NCI-H2196 treated with DMSO at 0.1 percent for 48 hours (cell line): Measurements from ENCODE around the gene ABCE1.
A peak's percentile ranks its signal among the peaks of the same experiment; 100 is the strongest.

Experiments
- DNase-seq: peaks from one replicate; lab custom pipeline; 2025; ENCODE audit not compliant: unreplicated experiment; lab: John Stamatoyannopoulos, UW

ABCE1 gene

DNA sequence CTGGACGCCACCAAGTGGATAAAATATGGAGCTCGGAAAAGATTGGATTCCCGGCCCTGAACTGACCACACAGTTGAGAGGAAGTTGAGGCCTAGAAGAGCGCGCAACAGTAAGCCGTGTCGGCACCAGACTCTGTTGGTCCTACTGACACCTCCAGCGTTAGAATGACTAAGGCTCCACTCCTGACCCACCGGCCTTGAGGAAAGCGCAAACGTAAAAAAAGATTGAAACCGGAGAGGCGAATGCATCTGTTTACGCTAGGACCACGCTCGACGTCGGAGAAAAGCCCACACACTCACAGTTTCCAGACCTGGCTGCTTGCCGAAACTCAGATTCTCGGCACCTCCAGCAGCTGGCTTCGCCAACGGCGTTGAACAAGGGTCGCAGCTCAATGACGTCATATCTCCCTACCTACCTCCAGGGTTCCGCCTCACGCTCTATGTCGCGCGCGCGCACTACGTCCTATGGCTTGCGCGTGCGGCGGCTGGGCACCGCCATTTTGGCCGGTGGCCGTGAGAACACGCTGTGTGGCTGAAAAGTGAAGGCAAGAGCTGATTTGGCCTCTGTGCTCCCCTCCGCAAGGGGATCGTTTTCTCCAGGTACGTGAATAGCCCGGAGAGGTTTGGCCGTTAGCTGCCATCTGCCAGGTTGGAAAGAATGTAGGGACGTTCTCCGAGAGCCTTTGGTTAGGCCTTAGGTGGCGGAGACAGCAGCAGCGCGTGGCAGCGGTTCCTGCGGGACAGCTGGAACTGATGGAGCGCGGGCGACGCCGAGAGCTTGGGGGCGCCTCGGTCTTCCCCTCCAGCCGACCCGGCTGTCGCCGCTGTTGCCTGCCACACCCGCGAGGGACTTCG, at the start of gene ABCE1, which contains the start of gene ANAPC10:
Gene ABCE1, plus strand, starts transcription at position 491 of the 854 bp plus-strand sequence. CDS start 6,102 bp downstream, outside the sequence.
Gene ANAPC10, minus strand, starts transcription at position 376 of the 854 bp plus-strand sequence. CDS start 2,097 bp downstream, outside the sequence.
- DNase-seq, result peak; percentile 73

DNA sequence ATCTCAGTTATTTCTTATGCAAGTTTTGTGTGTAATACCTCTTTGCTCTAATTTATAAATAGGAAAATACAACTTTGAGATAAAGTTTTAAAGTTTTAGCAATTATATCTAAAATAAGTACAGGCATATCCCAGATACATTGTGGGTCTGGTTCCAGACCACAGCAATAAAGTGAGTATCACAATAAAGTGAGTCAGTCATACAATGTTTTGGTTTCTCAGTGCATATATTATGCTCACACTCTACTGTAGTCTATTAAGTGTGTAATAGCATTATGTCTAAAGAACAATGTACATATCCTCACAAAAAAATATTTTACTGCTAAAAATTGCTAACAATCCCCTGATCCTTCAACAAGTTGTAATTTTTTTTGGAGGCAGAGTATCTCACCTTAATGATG, 49.3 kb upstream of the ABCE1 start:
- DNase-seq, result no peak

DNA sequence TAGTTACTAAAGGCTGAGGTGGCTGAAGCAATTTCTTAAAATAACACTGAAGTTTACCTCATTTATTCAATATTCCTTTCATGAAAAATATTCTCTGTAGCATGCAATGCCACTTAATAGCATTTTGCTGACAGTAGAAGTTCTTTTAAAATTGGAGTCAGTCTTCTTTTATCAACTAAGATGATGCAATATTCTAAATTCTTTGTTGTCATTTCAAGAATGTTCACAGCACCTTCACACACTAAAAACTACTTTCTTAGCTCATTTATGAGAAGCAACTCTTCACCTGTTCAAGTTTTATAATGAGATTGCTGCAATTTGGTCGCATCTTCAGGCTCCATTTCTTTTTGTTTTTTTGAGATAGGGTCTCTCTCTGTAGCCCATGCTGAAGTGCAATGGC, 48.9 kb upstream of the ABCE1 start:
- no peak for DNase-seq

DNA sequence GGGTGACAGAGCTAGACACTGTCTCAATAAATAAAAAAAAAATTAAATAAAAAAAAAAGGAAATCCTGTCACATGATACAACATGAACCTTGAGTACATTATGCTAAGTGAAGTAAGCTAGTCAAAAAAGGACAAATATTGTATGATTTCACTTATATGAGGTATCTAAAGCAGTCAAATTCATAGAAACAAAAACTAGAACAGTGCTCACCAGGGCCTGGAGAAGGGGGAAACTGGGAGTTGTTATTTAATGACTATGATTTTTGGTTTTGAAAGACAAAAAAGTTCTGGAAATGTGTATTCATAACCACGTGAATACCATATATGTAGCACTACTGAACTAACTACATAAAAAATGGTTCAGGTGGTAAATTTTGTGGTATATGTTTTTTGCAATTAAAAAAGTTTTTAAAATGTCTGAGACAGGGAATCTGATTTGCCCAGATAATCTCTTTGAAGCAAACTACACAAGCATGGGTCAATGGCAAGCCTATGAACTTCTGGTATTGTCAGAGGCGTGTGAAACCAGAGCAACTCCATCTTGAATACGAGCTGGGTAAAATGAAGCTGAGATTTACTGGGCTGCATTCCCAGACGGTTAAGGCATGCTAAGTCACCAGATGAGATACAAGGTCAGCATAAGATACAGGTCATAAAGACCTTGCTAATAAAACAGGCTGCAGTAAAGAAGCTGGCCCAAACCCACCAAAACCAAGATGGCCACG, 42.4 kb upstream of the ABCE1 start:
- DNase-seq, result no peak

DNA sequence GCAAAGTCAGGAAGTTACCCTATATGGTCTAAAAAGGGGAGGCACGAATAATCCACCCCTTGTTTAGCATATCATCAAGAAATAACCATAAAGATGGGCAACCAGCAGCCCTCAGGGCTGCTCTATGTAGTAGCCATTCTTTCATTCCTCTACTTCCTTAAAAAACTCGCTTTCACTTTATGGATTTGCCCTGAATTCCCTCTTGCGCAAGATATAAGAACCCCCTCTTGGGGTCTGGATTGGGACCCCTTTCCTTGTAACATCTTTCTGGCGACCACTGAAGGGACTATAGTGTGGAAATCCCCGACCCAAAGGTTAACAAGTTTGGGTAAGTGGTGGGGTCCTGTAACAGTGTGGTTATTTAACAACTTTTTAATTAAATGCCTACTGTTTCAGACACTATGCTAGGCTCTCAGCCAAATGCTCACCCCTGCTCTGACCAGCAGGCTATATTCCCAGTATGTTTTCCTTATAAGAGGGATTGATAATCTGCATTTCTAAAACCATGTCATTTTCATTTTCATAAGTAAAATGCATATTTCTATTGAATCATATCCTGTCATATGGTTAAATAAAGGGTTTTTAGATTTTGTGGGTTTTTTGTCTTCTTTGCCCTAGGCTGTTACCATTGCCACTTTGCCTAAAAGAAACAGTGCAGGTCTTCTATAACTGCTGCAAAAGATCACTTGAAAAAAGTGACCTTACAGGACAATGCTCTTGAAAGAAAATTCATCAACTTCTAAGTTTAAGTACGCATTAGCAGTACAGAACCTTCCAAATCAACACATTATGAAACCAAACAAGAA, 41.6 kb upstream of the ABCE1 start:
- no peak for DNase-seq

DNA sequence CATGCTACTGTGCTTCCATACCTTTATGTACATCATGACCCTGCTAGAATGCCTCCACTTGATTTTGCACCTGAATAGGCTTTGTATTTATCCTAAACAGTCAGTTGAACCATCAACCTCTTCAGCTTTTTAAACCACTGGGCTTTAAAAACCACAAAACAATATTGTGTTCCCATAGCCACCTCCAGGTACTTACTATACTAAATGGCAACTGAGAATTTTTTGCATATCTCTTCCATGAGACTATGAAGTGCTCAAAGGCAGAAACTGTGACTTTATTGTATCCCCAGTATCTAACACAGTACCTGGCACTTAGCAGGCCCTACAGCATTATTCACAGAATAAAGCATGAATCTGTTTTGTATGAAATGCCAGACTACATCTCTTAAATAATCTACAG, 39.9 kb upstream of the ABCE1 start:
- DNase-seq, result no peak

DNA sequence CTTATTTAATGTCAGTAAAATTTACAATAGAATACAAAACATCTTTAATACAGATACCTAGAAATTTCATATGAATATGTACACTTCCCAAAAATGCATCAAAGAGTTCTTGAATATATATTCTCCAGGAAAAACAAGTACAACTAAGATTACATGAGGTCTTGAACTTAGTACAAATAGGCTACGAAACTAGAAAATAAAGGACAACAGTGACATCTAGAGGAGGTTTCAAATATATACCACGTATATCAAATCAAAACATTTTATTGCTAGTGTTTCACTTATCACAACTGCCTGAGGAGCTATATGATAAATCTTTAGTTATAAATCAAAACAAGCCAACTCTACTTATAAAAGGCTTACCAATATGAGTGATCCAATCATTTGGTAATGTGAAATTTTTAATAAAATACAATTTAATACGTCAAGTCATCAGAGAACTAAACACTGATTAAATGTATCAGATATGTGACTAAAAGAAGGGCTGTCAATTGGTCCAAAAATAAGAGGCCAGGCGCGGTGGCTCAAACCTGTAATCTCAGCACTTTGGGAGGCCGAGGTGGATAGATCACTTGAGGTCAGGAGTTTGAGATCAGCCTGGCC, 36.7 kb upstream of the ABCE1 start:
- peak; percentile 0 for DNase-seq

DNA sequence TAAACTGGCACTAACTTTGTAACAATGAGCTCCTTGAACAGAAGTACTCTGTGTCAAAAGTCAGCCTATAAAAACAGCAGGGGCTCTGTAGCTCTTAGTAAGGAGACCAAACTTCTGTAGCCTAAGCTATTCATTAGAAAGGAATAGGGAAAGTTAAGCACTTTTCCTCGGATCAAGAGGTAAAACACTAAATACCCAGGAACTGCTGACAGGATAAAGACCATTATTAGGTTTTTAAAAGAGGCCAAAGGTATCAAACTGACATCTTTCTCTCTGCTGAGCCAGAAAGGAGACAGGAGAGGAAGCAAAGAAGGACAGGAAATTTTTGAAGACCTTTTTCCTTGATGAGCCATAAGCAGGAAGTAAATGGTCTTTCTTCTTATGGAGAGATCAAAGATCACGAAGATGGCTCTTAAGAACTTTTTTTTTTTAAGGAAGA, 32.0 kb upstream of the ABCE1 start:
- DNase-seq, result no peak

DNA sequence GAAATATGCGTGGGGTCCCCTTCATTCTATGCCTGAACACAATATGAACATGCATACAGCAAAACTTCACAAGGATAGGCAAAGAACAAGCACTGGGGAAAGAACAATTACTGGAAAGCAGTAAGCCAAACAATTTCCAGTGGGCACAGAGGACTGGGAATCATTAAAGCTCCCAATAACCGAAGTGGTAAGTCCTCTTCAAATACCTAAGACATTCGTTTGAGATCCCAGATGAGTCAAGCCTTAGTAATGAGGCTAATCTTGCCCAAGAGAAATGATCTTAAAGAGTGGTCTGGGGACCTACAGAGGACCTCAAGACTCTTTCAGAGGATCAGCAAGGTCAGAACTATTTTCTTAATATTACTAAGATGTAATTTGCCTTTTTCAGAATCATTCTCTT, 28.8 kb upstream of the ABCE1 start:
- DNase-seq, result no peak

DNA sequence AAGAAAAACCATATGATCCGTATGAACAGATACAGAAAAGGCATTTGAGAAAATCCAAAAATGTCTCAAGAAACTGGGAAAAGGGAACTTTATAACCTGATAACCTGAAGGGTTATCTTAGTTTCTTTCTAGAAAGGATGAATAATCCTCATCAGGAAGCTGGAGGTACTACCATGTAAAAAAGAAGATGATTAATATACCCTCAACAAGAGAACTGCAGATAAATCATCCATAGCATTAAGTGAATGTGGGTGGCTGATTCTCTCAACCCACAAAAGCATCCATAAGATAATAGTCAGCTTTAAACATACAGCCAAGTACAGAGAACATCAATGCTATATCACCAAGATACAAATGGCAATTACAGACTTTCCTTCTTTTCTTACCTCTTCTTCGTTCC, 26.6 kb upstream of the ABCE1 start:
- DNase-seq, result no peak

DNA sequence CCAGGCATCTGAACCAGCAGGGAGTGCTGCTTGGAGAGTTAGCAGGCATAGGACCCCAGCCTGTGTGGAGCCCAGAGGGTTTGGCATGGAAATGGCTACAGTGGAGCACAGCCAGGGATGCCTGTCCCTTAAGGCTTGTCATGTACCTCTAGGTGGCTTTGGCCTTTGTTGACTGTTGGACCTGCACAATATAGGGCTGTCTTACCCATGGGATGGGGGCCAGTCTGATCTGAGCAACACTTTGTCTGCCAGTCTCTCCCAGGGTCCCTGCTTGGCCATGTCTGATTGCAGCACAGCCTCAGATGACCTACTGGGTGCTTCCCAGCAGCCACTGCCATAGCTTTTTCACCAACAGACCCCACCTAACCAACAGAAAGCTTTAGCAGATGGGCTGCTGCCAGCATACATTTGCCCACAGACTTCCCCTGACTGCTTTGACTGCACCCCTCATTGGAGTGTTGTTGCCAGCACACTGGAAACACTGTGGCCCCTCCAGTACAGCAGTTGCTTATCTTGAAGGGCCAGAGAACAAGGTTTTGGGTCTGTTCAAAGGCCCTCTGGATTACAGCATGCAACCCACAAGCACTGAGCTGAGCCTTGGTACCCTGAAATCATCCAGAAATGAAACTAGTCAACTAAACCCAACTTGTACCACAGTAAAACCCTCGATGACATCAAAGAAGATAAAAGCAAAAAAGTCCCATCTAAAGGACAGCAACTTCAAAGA, 22.2 kb upstream of the ABCE1 start:
- DNase-seq, result no peak

DNA sequence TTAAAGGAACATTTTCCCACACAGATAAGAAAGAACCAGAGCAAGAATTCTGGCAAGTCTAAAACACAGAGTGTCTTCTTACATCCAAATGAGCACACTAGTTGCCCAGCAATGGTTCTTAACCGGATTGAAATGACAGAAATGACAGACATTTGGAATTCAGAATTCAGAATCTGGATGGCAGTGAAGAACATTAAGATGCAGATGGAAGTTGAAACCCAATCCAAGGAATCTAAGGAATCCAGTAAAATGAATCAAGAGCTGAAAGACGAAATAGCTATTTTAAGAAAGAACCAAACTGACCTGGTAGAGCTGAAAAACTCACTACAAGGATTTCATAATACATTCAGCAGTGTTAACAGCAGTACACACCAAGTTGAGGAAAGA, 21.6 kb upstream of the ABCE1 start:
- DNase-seq, result no peak

DNA sequence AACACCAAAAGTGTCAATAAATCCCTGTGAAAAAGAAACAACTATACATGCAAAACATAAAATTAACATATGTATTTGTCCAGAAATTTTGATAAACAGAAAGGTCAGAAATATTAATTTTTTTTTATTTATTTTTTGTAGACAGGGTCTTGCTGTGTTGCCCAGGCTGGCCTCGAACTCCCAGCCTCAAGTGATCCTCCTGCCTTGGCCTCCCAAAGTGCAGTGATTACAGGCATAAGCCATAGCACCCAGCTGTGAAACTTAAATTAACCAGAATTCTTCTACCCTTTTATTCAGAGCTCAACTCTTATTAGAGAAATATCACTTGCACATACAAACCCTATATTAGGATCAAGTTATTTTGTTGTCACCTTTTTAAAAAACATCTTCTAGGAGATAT, 16.4 kb upstream of the ABCE1 start:
- DNase-seq, result no peak

DNA sequence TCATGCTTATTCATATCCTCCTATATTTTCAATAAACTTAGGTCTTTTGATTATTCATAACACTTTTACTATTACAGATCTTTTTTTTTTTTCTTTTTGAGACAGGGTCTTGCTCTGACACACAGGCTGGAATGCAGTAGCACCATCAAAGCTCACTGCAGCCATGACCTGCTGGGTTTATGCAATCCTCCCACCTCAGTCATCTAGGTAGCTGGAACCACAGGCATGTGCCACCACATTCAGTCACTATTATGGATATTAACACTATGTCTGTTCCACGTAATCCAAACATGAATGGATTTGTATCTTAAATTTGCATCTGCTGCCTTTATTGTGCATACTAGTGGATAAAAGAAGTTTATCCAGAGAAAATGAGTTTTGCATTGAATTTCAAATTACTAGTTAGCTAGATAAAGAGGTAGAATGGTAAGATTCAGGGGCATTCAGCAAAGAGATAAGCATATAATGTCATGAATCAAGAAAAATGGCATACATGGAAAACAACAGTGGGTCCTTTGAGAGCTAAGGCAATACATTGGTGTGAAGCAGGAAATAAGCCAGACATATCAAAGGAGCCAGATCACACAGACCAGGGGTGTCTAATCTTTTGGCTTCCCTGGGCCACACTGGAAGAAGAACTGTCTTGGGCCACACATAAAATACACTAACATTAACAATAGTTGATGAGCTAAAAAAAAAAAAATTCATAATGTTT, 14.1 kb upstream of the ABCE1 start:
- DNase-seq, result no peak

DNA sequence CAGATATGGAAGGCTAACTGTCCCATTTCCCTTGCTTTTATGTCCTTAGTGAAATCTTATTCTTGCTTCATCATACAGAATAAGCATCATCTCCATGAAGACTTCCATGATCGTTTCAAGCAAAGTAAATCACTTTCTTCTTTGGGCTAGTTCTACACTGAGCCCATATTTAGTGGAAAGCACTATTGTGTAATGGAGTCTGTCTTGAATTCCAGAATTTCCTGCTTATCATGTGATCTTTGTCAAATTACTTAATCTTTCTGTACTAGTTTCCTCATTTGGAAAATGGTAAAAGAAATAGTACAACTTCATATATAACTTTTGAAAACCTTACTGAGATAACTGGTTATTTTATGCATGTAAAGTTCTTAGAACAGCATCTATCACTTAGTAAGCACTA, 7.7 kb upstream of the ABCE1 start:
- DNase-seq, result no peak

DNA sequence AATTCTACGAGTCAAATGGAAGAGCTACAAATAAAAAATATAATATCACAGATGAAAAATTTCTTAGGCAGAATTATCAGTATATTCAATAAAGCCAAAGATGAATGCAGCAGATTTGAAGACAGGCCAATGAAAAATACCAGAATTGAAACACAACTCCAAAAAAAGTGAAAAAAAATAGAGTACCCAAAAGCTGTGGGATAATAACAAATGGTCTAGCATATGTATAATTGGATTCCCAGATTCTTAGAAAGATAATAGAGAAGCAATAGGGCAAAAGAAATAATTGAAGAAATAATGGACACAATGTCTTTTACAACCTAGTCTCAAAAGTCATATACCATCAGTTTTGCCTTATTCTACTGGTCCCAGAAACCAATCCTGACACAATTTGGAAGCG, 4.5 kb upstream of the ABCE1 start:
- DNase-seq, result no peak

DNA sequence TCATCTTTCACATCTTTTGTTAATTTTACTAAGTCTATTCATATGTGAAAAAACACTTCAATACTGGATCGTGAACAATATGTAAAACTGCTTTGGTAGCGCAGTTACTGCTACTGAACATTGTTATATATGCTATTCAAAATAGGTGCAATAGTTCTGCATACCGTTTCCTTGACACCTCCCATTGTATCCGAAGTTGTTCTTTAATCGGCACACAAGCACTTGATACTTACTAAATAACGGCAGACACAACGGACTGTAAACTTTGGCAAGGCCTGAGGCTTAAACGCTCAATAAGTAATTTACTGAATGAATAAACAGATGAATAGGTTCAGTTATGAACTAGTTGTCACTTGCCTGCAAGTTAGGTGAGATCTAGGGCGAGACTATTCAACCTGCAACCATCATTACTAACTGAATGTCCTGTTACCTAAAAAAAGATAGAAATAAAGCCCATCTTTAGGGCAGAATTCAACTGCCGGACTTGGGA, 735 bp upstream of the ABCE1 start:
- DNase-seq, result no peak

DNA sequence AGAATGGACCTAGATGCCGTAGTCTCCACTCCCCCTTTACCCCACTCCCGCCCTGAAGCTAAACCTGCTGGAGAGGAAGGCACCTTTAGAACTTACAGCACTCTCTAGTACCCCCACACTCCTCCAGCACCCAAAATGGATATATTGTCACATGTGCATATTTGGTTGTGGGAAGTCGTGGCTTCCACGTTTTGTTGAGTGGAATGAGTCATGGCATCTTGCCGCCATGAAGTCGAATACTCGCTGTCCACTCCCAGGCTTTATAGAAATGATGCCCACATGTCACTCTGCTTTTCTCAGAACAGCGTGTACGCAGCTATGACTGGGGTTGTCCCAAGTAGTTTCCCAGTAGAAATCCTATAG, 545 bp downstream of the ABCE1 start:
- no peak for DNase-seq

DNA sequence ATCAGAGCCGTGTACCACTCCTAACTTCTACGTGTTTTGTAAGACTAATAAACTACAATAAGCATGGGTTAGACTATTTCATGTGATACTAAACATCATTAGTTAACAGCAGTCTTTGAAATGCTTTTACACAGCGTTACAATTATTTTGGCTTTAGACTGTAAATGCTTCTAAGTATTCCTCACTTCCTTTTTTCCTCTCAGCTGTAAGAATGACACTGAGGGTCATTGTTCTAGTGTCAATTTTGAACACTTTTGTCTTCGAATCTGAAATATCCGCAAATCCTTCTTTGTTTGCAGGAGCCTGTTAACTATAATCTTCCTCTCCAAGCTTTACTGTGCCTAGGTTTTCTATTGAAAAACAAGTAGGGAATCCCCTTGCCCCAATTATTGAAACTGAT, 1.5 kb downstream of the ABCE1 start:
- no peak for DNase-seq

DNA sequence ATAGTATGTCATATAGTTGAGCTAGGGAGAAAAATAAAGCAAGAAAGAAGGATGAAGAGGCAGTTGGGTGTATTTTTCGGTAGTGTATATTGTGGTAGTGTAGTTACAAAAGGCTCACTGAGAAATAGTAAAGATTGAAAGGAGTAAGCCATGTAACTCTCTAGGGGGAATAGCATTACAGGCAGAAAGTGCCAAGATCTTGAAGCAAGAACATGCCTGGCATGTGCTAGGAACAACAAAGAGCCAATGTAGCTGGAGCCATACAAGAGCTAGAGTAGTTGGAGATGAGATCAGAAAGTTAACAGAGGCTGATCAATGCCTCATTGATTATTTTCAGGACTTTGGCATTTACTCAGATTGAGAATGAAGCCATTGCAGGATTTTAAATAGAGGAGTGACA, 3.0 kb downstream of the ABCE1 start:
- DNase-seq, result no peak
